Osteocyte (in vitro differentiated cells): Measurements from ENCODE around the gene XPC. TPM values are rescaled to one million over a fixed set of nuclear protein-coding genes. Genes with fewer than 3 reads are reported as not detected.
A peak's percentile ranks its signal among the peaks of the same experiment; 100 is the strongest.

Source experiments
- DNase-seq: peaks from one replicate; pipeline ENCODE4 v3.0.0; 2021; ENCODE audit warnings: mixed read lengths; ENCODE audit not compliant: unreplicated experiment; ENCODE audit errors: extremely low spot score
- H3K27ac Mint-ChIP-seq: one replicate; pipeline ENCODE4 v1.8.0; 2021; ENCODE audit warnings: mild to moderate bottlenecking, mixed read lengths; ENCODE audit not compliant: unreplicated experiment
- H3K27me3 Mint-ChIP-seq: one replicate; pipeline ENCODE4 v1.8.0; 2021; ENCODE audit warnings: mixed read lengths; ENCODE audit not compliant: unreplicated experiment
- H3K36me3 Mint-ChIP-seq: one replicate; pipeline ENCODE4 v1.8.0; 2021; ENCODE audit warnings: mixed read lengths; ENCODE audit not compliant: unreplicated experiment
- H3K4me1 Mint-ChIP-seq: one replicate; pipeline ENCODE4 v1.8.0; 2021; ENCODE audit warnings: mixed read lengths; ENCODE audit not compliant: unreplicated experiment
- H3K4me3 Mint-ChIP-seq: one replicate; pipeline ENCODE4 v1.8.0; 2021; ENCODE audit warnings: mild to moderate bottlenecking, moderate library complexity, mixed read lengths; ENCODE audit not compliant: unreplicated experiment
- H3K9me3 Mint-ChIP-seq: one replicate; pipeline ENCODE4 v1.8.0; 2021; ENCODE audit warnings: mixed read lengths; ENCODE audit not compliant: unreplicated experiment
- CTCF ChIP-seq: fragments of 200-600 bp; sonication (generic); IDR thresholded peaks from 2 replicates; pipeline ENCODE4 v1.5.0; 2021; ENCODE audit warnings: antibody characterized with exemption, mild to moderate bottlenecking, moderate library complexity
- total RNA-seq: library from RNA; stranded (reverse); gene quantifications from 2 replicates; pipeline ENCODE4 v1.2.1, GENCODE V29; 2021

The XPC gene
- total RNA-seq, 1 donor from 2014 or later: 39.4 TPM

GRCh38 chr3:14142567-14143270, 35.7 kb downstream of the XPC start:
- Mint-ChIP-seq H3K27ac (peak overlapping the region; percentile 100), H3K36me3 (peaks cover 18% of the 10 kb centered on the region), H3K27me3 (no peaks in the 10 kb centered on the region), H3K9me3 (no peaks in the 10 kb centered on the region), H3K4me3 (no peak overlapping the region), H3K4me1 (peaks cover 42% of the 10 kb centered on the region)
- no peak for TF ChIP-seq CTCF
- DNase-seq: no peak

GRCh38 chr3:14141602-14142341, 36.6 kb downstream of the XPC start:
- Mint-ChIP-seq H3K9me3 (no peaks in the 10 kb centered on the region), H3K4me3 (no peak overlapping the region), H3K27me3 (no peaks in the 10 kb centered on the region), H3K36me3 (peaks cover 15% of the 10 kb centered on the region), H3K27ac (peak overlapping the region; percentile 100), H3K4me1 (peaks cover 42% of the 10 kb centered on the region)
- TF ChIP-seq CTCF: no peak
- no peak for DNase-seq

DNA sequence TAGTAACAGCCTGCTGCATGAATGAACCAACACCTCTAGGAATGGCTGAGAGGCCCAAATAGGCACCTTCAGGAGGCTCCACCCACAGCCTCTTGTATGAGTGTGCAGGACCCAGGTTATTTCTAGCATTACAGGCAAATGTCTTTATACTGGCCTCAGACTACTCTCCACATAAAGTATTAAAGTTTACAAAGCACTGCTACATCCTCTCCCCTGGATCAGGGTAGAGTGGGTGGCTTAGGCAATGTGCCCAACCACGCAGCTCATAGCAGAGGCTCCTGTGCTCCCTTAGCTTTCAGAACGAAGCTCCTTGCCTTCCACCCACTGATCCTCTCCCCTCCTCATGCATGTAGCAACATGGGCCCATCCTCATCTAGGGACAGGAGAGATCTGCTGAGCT, 37.3 kb downstream of the XPC start:
- peaks cover 42% of the 10 kb centered on the region for H3K4me1 Mint-ChIP-seq
- peak overlapping the region; percentile 100 for H3K27ac Mint-ChIP-seq
- no peaks in the 10 kb centered on the region for H3K9me3 Mint-ChIP-seq
- TF ChIP-seq CTCF: no peak
- no peak for DNase-seq
- H3K36me3 Mint-ChIP-seq: peaks cover 14% of the 10 kb centered on the region
- no peaks in the 10 kb centered on the region for H3K27me3 Mint-ChIP-seq
- no peak overlapping the region for H3K4me3 Mint-ChIP-seq

DNA sequence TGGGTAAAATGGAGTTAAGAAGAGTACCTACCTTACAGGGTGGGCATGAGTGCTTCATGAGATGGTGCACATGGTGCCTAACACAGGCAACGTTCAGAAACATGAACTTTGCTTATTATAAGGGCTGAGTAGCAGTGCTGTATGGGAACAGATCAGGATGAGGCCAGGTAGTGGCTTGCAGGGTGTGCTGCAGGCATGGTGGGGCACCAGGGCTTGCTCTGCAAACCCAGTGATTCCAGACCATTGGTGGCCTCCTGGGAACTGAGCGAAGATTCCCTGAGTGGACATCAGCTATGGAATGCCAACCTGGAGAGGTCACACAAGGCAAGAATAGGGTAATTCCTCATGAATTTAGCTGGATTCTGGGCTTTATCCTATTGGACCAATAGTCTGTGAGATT, 37.7 kb downstream of the XPC start:
- Mint-ChIP-seq H3K36me3 (peaks cover 16% of the 10 kb centered on the region), H3K27ac (peak overlapping the region; percentile 14), H3K4me1 (peaks cover 38% of the 10 kb centered on the region)

More for the DNA sequence above, 37.7 kb downstream of the XPC start:
- Mint-ChIP-seq H3K4me3 (no peak overlapping the region), H3K27me3 (no peaks in the 10 kb centered on the region), H3K9me3 (no peaks in the 10 kb centered on the region)
- DNase-seq: no peak
- no peak for TF ChIP-seq CTCF
